GM12874 (cell line): ENCODE measurements around the gene SYDE2.

Experiments used
- TF ChIP-seq, protein P1 (sequence below): IDR thresholded peaks from 2 replicates; pipeline ENCODE4 v1.5.1; 2011; ENCODE audit warnings: low read depth, mild to moderate bottlenecking, control low read depth, low read length, moderate library complexity; ENCODE audit not compliant: insufficient read depth

The SYDE2 gene

DNA sequence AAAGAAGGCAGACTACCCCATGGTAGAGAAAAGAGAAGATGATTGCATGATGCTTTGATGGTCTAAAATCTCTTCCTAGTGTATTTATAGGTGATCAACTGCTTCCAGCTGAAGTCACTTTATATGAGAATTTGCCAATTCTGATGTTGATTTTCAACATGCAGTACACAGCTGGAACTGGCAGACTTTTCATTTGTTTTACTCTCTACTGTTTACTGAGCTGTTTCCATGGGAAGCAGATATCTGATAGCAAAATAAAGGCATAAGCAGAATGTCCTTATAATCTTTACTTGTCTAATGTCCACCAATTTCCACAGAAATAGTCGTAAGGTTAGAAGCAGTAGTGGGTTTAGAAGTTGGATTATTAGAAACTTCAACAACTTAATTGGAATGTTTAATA, 74.9 kb downstream of the SYDE2 start:
- TF ChIP-seq, protein P1, sequence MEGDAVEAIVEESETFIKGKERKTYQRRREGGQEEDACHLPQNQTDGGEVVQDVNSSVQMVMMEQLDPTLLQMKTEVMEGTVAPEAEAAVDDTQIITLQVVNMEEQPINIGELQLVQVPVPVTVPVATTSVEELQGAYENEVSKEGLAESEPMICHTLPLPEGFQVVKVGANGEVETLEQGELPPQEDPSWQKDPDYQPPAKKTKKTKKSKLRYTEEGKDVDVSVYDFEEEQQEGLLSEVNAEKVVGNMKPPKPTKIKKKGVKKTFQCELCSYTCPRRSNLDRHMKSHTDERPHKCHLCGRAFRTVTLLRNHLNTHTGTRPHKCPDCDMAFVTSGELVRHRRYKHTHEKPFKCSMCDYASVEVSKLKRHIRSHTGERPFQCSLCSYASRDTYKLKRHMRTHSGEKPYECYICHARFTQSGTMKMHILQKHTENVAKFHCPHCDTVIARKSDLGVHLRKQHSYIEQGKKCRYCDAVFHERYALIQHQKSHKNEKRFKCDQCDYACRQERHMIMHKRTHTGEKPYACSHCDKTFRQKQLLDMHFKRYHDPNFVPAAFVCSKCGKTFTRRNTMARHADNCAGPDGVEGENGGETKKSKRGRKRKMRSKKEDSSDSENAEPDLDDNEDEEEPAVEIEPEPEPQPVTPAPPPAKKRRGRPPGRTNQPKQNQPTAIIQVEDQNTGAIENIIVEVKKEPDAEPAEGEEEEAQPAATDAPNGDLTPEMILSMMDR, result no peak

GRCh38 chr1:85124091-85124490, 76.7 kb downstream of the SYDE2 start:
- TF ChIP-seq, protein P1, result no peak

- TF ChIP-seq, protein P1, result no peak
Observed at GRCh38 chr1:85122169-85122568, 78.6 kb downstream of the SYDE2 start.

- TF ChIP-seq, protein P1, result no peak
Observed at GRCh38 chr1:85121744-85122143, 79.1 kb downstream of the SYDE2 start.

GRCh38 chr1:85118751-85119150, 82.1 kb downstream of the SYDE2 start:
- TF ChIP-seq, protein P1, result no peak

- TF ChIP-seq, protein P1, result no peak
Observed at GRCh38 chr1:85116856-85117255, 84.0 kb downstream of the SYDE2 start.

GRCh38 chr1:85115933-85116332, 84.9 kb downstream of the SYDE2 start:
- TF ChIP-seq, protein P1, result no peak

DNA sequence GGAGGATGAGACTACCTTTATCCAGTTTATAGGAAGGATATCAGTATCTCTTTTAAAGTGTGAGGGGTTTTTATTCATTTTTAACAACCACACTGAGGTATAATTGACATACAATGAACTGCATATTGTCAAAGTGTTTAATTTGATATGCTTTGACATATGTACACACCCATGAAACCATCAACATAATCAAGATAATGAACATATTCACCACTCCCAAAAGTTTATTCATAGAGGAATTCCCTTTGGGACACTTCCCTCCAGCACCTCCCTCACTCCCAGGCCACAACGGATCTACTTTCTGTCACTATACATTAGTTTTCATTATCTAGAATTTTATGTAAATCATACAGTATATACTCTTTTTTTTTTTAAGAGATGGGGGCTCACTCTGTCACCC, 89.1 kb downstream of the SYDE2 start:
- TF ChIP-seq, protein P1, result no peak
